ENCODE measurements around the gene LMO7. TPM values are rescaled to one million over a fixed set of nuclear protein-coding genes. Genes with fewer than 3 reads are reported as not detected.

The LMO7 gene
- total and polyA plus RNA-seq, 2 of the 8 experiments (the other 6 are each of a cell fraction or from before 2014, with no cell fraction given), result 8.1 to 28.3 TPM

DNA sequence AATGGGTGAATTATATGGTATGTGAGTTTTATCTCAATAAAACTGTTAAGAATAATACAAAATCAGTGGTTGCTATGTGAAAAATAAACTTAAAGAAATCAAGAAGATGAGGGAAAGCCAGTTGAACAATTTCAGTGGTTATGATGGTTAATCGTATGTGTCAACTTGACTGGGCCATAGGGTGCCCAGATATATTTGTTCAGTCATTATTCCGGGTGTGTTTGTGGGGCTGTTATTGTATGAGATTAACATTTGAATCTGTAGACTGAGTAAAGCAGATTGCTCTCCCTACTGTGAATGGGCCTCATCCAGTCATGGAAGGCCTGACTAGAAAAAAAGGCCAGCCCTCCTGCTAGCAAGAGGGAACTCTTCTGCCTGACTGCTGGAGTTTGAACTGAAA lies 109.3 kb downstream of the LMO7 start:
- no peak overlapping the region for H3K14ac ChIP-seq (ENCODE audit: insufficient read length)
- no peaks in the 10 kb centered on the region for H4K20me1 ChIP-seq (replicated peaks in 1 of 2; ENCODE audit: control insufficient read depth in 1 of 2, insufficient read depth in 2 of 2, low read length in 2 of 2)
- DNase-seq (ENCODE audit: low read depth in 1 of 2, low spot score in 2 of 2), result no peak
- H3K23me2 ChIP-seq (ENCODE audit: low read depth, low read length), result no peaks in the 10 kb centered on the region
- H3K4ac ChIP-seq (replicated peaks; ENCODE audit: insufficient read length, low read depth, low read length), result no peak overlapping the region
- H2BK120ac ChIP-seq (replicated peaks; ENCODE audit: low read depth, low read length), result no peak overlapping the region
- no peak for FAIRE-seq
- WGBS, 2 experiments (ENCODE audit: extremely low coverage in 1 of 2, insufficient coverage in 1 of 2, insufficient read length in 1 of 2, insufficient replicate concordance in 2 of 2, low coverage in 1 of 2, low lambda C conversion rate in 2 of 2, missing lambda C conversion rate in 1 of 2), result 95% methylated on average over 2 of the region's 2 CpGs; no CpG with 5 or more reads in 1 of the 2 experiments
- H2AFZ ChIP-seq (ENCODE audit: low read length), result no peak overlapping the region
- H2BK15ac ChIP-seq (ENCODE audit: low read length), result no peak overlapping the region
- H2BK12ac ChIP-seq (ENCODE audit: low read depth, low read length), result no peak overlapping the region
- H3K27ac ChIP-seq (ENCODE audit: low read depth, low read length), result no peak overlapping the region
- no peaks in the 10 kb centered on the region for H3K79me1 ChIP-seq (ENCODE audit: low read depth, low read length)
- no peaks in the 10 kb centered on the region for H3K4me1 ChIP-seq (replicated peaks in 1 of 4; ENCODE audit: control insufficient read depth in 3 of 4, insufficient read depth in 4 of 4, low read length in 3 of 4)
- H3K9me3 ChIP-seq (ENCODE audit: insufficient read depth in 2 of 2, low read depth in 1 of 2, low read length in 1 of 2), result 0 out of 4 replicates have a peak, but pooled peaks cover 0 to 6% of the 10 kb centered on the region in 2 experiments
- H3K18ac ChIP-seq (ENCODE audit: extremely low read depth, low read length), result no peak overlapping the region
- no peak overlapping the region for H2BK5ac ChIP-seq (ENCODE audit: low read depth, low read length)
- no peak overlapping the region for H3K9ac ChIP-seq (replicated peaks in 1 of 4; ENCODE audit: extremely low read depth in 1 of 4, low read depth in 3 of 4, low read length in 3 of 4)
- POLR2A ChIA-PET (ENCODE audit: partially characterized antibody), result no interaction called here
- no peaks in the 10 kb centered on the region for H3K36me3 ChIP-seq (ENCODE audit: control insufficient read depth in 2 of 4, insufficient read depth in 4 of 4, low read length in 3 of 4)
- no peaks in the 10 kb centered on the region for H3K79me2 ChIP-seq (ENCODE audit: control insufficient read depth in 1 of 2, insufficient read depth in 2 of 2, low read length in 2 of 2)
- H3K4me2 ChIP-seq (ENCODE audit: insufficient read depth in 1 of 2, low read depth in 2 of 2, low read length in 2 of 2), result no peak overlapping the region
- H2AK5ac ChIP-seq (ENCODE audit: low read depth, low read length), result no peak overlapping the region
- H3K4me3 ChIP-seq (ENCODE audit: extremely low read depth in 1 of 4, insufficient read depth in 2 of 4, low read depth in 3 of 4, low read length in 4 of 4), result no peak overlapping the region
- no peak overlapping the region for H4K5ac ChIP-seq (ENCODE audit: insufficient read length, low read depth, low read length)
- CTCF ChIA-PET (ENCODE audit: partially characterized antibody), result no interaction called here
- H3K23ac ChIP-seq (ENCODE audit: insufficient read length), result no peak overlapping the region
- H3K56ac ChIP-seq (replicated peaks; ENCODE audit: insufficient read length, low read depth, low read length), result no peak overlapping the region
- no peak overlapping the region for H4K8ac ChIP-seq (ENCODE audit: extremely low read depth, insufficient read depth, low read length)
- H3K27me3 ChIP-seq (replicated peaks in 1 of 4; ENCODE audit: control insufficient read depth in 3 of 4, extremely low read depth in 1 of 4, insufficient read depth in 3 of 4, low read length in 3 of 4), result no peaks in the 10 kb centered on the region
- H4K91ac ChIP-seq (replicated peaks; ENCODE audit: insufficient read length, low read length), result no peak overlapping the region
- no peak overlapping the region for H2BK20ac ChIP-seq (ENCODE audit: low read length)
- no peak for TF ChIP-seq EP300 (IDR thresholded peaks at IDR 0.05; ENCODE audit: borderline replicate concordance in 1 of 2, low read depth in 2 of 2, low read length in 2 of 2)
- TF ChIP-seq, protein P1, sequence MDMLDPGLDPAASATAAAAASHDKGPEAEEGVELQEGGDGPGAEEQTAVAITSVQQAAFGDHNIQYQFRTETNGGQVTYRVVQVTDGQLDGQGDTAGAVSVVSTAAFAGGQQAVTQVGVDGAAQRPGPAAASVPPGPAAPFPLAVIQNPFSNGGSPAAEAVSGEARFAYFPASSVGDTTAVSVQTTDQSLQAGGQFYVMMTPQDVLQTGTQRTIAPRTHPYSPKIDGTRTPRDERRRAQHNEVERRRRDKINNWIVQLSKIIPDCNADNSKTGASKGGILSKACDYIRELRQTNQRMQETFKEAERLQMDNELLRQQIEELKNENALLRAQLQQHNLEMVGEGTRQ (IDR thresholded peaks at IDR 0.05; ENCODE audit: low read length), result no peak
- no peak for TF ChIP-seq CREB1 (IDR thresholded peaks at IDR 0.05)
- TF ChIP-seq TCF12 (IDR thresholded peaks at IDR 0.05; ENCODE audit: low read depth, low read length), result no peak
- no peak for TF ChIP-seq RXRA (IDR thresholded peaks at IDR 0.05; ENCODE audit: insufficient read depth, low read depth, low read length)
- TF ChIP-seq, protein P2, sequence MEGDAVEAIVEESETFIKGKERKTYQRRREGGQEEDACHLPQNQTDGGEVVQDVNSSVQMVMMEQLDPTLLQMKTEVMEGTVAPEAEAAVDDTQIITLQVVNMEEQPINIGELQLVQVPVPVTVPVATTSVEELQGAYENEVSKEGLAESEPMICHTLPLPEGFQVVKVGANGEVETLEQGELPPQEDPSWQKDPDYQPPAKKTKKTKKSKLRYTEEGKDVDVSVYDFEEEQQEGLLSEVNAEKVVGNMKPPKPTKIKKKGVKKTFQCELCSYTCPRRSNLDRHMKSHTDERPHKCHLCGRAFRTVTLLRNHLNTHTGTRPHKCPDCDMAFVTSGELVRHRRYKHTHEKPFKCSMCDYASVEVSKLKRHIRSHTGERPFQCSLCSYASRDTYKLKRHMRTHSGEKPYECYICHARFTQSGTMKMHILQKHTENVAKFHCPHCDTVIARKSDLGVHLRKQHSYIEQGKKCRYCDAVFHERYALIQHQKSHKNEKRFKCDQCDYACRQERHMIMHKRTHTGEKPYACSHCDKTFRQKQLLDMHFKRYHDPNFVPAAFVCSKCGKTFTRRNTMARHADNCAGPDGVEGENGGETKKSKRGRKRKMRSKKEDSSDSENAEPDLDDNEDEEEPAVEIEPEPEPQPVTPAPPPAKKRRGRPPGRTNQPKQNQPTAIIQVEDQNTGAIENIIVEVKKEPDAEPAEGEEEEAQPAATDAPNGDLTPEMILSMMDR (IDR thresholded peaks at IDR 0.05; ENCODE audit: control extremely low read depth in 1 of 3, insufficient read depth in 1 of 3, low read depth in 1 of 3, low read length in 3 of 3), result no peak
- TF ChIP-seq, protein P3, sequence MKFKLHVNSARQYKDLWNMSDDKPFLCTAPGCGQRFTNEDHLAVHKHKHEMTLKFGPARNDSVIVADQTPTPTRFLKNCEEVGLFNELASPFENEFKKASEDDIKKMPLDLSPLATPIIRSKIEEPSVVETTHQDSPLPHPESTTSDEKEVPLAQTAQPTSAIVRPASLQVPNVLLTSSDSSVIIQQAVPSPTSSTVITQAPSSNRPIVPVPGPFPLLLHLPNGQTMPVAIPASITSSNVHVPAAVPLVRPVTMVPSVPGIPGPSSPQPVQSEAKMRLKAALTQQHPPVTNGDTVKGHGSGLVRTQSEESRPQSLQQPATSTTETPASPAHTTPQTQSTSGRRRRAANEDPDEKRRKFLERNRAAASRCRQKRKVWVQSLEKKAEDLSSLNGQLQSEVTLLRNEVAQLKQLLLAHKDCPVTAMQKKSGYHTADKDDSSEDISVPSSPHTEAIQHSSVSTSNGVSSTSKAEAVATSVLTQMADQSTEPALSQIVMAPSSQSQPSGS (IDR thresholded peaks at IDR 0.05; ENCODE audit: low read length), result no peak
- TF ChIP-seq SP4 (IDR thresholded peaks at IDR 0.05; ENCODE audit: low read length), result no peak
- no peak for TF ChIP-seq SP2 (IDR thresholded peaks at IDR 0.05; ENCODE audit: low read length)
